Measurements from ENCODE around the gene PRKN. TPM values are rescaled to one million over a fixed set of nuclear protein-coding genes. Genes with fewer than 3 reads are reported as not detected.
A peak's percentile ranks its signal among the peaks of the same experiment; 100 is the strongest.

PRKN gene
- total RNA-seq, 2 donors from 2014 or later = 3.3 to 4.8 TPM

- TF ChIP-seq, protein P1, sequence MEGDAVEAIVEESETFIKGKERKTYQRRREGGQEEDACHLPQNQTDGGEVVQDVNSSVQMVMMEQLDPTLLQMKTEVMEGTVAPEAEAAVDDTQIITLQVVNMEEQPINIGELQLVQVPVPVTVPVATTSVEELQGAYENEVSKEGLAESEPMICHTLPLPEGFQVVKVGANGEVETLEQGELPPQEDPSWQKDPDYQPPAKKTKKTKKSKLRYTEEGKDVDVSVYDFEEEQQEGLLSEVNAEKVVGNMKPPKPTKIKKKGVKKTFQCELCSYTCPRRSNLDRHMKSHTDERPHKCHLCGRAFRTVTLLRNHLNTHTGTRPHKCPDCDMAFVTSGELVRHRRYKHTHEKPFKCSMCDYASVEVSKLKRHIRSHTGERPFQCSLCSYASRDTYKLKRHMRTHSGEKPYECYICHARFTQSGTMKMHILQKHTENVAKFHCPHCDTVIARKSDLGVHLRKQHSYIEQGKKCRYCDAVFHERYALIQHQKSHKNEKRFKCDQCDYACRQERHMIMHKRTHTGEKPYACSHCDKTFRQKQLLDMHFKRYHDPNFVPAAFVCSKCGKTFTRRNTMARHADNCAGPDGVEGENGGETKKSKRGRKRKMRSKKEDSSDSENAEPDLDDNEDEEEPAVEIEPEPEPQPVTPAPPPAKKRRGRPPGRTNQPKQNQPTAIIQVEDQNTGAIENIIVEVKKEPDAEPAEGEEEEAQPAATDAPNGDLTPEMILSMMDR (conservative IDR thresholded peaks at IDR 0.05) = peak; percentile 98
- 51 to 53% methylated on average over 6 to 9 of the region's 9 CpGs for WGBS, 2 experiments (ENCODE audit: insufficient coverage in 1 of 2, insufficient read length in 1 of 2)
- no peaks in the 10 kb centered on the region for H3K36me3 Mint-ChIP-seq (ENCODE audit: low read depth)
Observed at GRCh38 chr6:161370880-161371279, 1356.7 kb downstream of the PRKN start.

GRCh38 chr6:161369339-161369738, 1358.2 kb downstream of the PRKN start:
- Mint-ChIP-seq H3K9me3 (peaks cover 4% of the 10 kb centered on the region), H3K27ac (no peak overlapping the region), H3K4me1 (no peaks in the 10 kb centered on the region), H3K4me3 (no peak overlapping the region), H3K27me3 (ENCODE audit: insufficient read depth) (no peaks in the 10 kb centered on the region), H3K36me3 (ENCODE audit: low read depth) (no peaks in the 10 kb centered on the region)
- DNase-seq = peak; percentile 36
- H3K36me3 ChIP-seq (ENCODE audit: control insufficient read depth, insufficient read depth, low read length) = no peaks in the 10 kb centered on the region
- no peak overlapping the region for H3K9ac ChIP-seq (ENCODE audit: extremely low read depth, low read length, poor library complexity, severe bottlenecking)
- no peaks in the 10 kb centered on the region for H3K4me1 ChIP-seq (ENCODE audit: control insufficient read depth, insufficient read depth, low read length)
- WGBS, 2 experiments (ENCODE audit: insufficient coverage in 1 of 2, insufficient read length in 1 of 2) = 89 to 94% methylated on average over 6 to 12 of the region's 13 CpGs
- TF ChIP-seq, protein P1 (conservative IDR thresholded peaks at IDR 0.05) = no peak
- H3K4me3 ChIP-seq (ENCODE audit: low read length) = no peak overlapping the region
- no peaks in the 10 kb centered on the region for H3K9me3 ChIP-seq (ENCODE audit: control insufficient read depth, low read length)
- no peak overlapping the region for H3K27ac ChIP-seq (ENCODE audit: low read depth, low read length)
- H3K27me3 ChIP-seq (ENCODE audit: control insufficient read depth, insufficient read depth, low read length, poor library complexity, severe bottlenecking) = no peaks in the 10 kb centered on the region

More at GRCh38 chr6:161370880-161371279, 1356.7 kb downstream of the PRKN start:
- H3K27me3 Mint-ChIP-seq (ENCODE audit: insufficient read depth) = no peaks in the 10 kb centered on the region
- H3K4me1 ChIP-seq (ENCODE audit: control insufficient read depth, insufficient read depth, low read length) = no peaks in the 10 kb centered on the region
- no peak overlapping the region for H3K4me3 Mint-ChIP-seq
- no peaks in the 10 kb centered on the region for H3K36me3 ChIP-seq (ENCODE audit: control insufficient read depth, insufficient read depth, low read length)
- no peak overlapping the region for H3K27ac Mint-ChIP-seq
- H3K9me3 ChIP-seq (ENCODE audit: control insufficient read depth, low read length) = no peaks in the 10 kb centered on the region
- H3K4me3 ChIP-seq (ENCODE audit: low read length) = no peak overlapping the region
- no peak overlapping the region for H3K27ac ChIP-seq (ENCODE audit: low read depth, low read length)
- H3K4me1 Mint-ChIP-seq = peaks cover 2% of the 10 kb centered on the region
- H3K9ac ChIP-seq (ENCODE audit: extremely low read depth, low read length, poor library complexity, severe bottlenecking) = no peak overlapping the region
- peak; percentile 88 for DNase-seq
- no peaks in the 10 kb centered on the region for H3K9me3 Mint-ChIP-seq
- H3K27me3 ChIP-seq (ENCODE audit: control insufficient read depth, insufficient read depth, low read length, poor library complexity, severe bottlenecking) = no peaks in the 10 kb centered on the region

DNA sequence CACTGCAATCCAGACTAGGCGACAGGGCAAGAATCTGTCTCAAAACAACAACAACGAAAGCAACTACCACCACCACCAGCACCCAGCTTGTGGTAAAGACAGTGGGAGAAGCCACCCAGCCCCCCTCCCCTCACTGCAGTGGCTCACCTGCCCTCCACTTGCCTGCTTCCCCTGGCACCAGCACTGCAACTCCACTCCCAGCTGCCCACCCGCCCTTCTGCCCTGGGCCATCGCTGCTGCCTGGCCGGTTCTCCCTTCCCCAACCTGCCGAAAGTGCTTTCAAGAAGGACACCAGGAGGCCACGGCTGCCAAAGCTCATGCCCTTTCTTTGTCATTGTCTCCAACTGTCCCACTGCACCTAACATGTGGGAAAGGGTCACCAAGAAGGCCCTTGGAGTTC, 1359.1 kb downstream of the PRKN start:
- H3K9me3 ChIP-seq (ENCODE audit: control insufficient read depth, low read length) = peaks cover 2% of the 10 kb centered on the region
- Mint-ChIP-seq H3K4me3 (no peak overlapping the region), H3K27ac (no peak overlapping the region), H3K27me3 (ENCODE audit: insufficient read depth) (no peaks in the 10 kb centered on the region), H3K9me3 (peaks cover 11% of the 10 kb centered on the region), H3K36me3 (ENCODE audit: low read depth) (no peaks in the 10 kb centered on the region), H3K4me1 (no peaks in the 10 kb centered on the region)
- no peaks in the 10 kb centered on the region for H3K27me3 ChIP-seq (ENCODE audit: control insufficient read depth, insufficient read depth, low read length, poor library complexity, severe bottlenecking)
- H3K27ac ChIP-seq (ENCODE audit: low read depth, low read length) = no peak overlapping the region
- H3K4me3 ChIP-seq (ENCODE audit: low read length) = no peak overlapping the region
- TF ChIP-seq, protein P1 (conservative IDR thresholded peaks at IDR 0.05) = no peak
- no peak overlapping the region for H3K9ac ChIP-seq (ENCODE audit: extremely low read depth, low read length, poor library complexity, severe bottlenecking)
- 89 to 100% methylated on average over 5 to 7 of the region's 7 CpGs for WGBS, 2 experiments (ENCODE audit: insufficient coverage in 1 of 2, insufficient read length in 1 of 2)
- H3K36me3 ChIP-seq (ENCODE audit: control insufficient read depth, insufficient read depth, low read length) = no peaks in the 10 kb centered on the region
- no peaks in the 10 kb centered on the region for H3K4me1 ChIP-seq (ENCODE audit: control insufficient read depth, insufficient read depth, low read length)
- peak; percentile 31 for DNase-seq

Measured in endodermal cell (in vitro differentiated cells).